HepG2 (cell line): ENCODE results near the gene ABHD4. TPM values are rescaled to one million over a fixed set of nuclear protein-coding genes. Genes with fewer than 3 reads are reported as not detected.

Experiments used
- CBFB ChIP-seq: sonication (generic); formaldehyde crosslinking; IDR thresholded peaks from 2 replicates; pipeline ENCODE4 v1.4.0; 2020; ENCODE audit warnings: missing genetic modification reagents
- GABPA ChIP-seq, 2 experiments: IDR thresholded peaks; 2 replicates each; pipeline ENCODE4 v1.6.1; 2011 to 2016; ENCODE audit warnings: low read depth in 2 of 2, low read length in 1 of 2, missing biosample characterization in 1 of 2, missing genetic modification characterization in 1 of 2
- GATAD1 ChIP-seq: IDR thresholded peaks from 2 replicates; pipeline ENCODE4 v1.6.1; 2016; ENCODE audit warnings: missing genetic modification reagents, missing compliant biosample characterization
- PCBP2 ChIP-seq: fragments of 200-400 bp; formaldehyde crosslinking; optimal IDR thresholded peaks from 2 replicates; pipeline ENCODE3; 2018; ENCODE audit warnings: low read length, low read depth; ENCODE audit not compliant: poor library complexity, severe bottlenecking
- SOX6 ChIP-seq, 2 experiments: fragments of 450-650 bp in 1 of 2; sonication (generic) in 1 of 2; formaldehyde crosslinking in 1 of 2; IDR thresholded peaks; 2 replicates each; pipeline versions ENCODE4 v1.4.0 to v1.6.1; 2017 to 2020; ENCODE audit warnings: antibody characterized with exemption in 1 of 2, mild to moderate bottlenecking in 1 of 2, missing genetic modification reagents in 1 of 2
- TOPORS ChIP-seq: sonication (generic); formaldehyde crosslinking; IDR thresholded peaks from 2 replicates; pipeline ENCODE4 v1.8.0; 2023; ENCODE audit warnings: mild to moderate bottlenecking, missing genetic modification reagents
- ZMYM2 ChIP-seq: sonication (generic); formaldehyde crosslinking; IDR thresholded peaks from 2 replicates; pipeline ENCODE4 v1.8.0; 2022; ENCODE audit warnings: mild to moderate bottlenecking, missing genetic modification reagents
- ZNF124 ChIP-seq: sonication (generic); formaldehyde crosslinking; IDR thresholded peaks from 2 replicates; pipeline ENCODE4 v1.4.0; 2020; ENCODE audit warnings: missing genetic modification reagents
- ZNF207 ChIP-seq: fragments of 450-650 bp; IDR thresholded peaks from 2 replicates; pipeline ENCODE4 v1.6.1; 2016; ENCODE audit warnings: antibody characterized with exemption, borderline replicate concordance
- ZNF562 ChIP-seq: sonication (generic); formaldehyde crosslinking; IDR thresholded peaks from 2 replicates; pipeline ENCODE4 v1.8.0; 2022; ENCODE audit warnings: missing genetic modification reagents, borderline replicate concordance
- ZNF652 ChIP-seq: IDR thresholded peaks from 2 replicates; pipeline ENCODE4 v1.6.1; 2016; ENCODE audit warnings: low read depth, borderline replicate concordance
- ZNF775 ChIP-seq: sonication (generic); formaldehyde crosslinking; IDR thresholded peaks from 2 replicates; pipeline ENCODE4 v1.4.0; 2020; ENCODE audit warnings: missing genetic modification reagents, mild to moderate bottlenecking, moderate library complexity, borderline replicate concordance
- polyA plus RNA-seq, 8 experiments: library from polyadenylated mRNA; depleted of rRNA in 3 of 8; stranded (reverse) in 7 of 8; unstranded in 1 of 8; fragments of >200 nt; fragmentation: Illumina TruSeq in 4 of 8; extraction: Trizol in 4 of 8; gene quantifications; 2 replicates each; pipeline versions ENCODE4 v1.2.1 to v1.2.3, GENCODE V29; 2011 to 2016; ENCODE audit warnings: low read depth in 4 of 8, missing spikeins in 1 of 8, mixed read lengths in 1 of 8; ENCODE audit not compliant: insufficient read depth in 1 of 8
- total RNA-seq, 5 experiments: library from RNA; depleted of rRNA; stranded (reverse); fragments of >200 nt; fragmentation: Illumina TruSeq; extraction: Trizol; gene quantifications; 2 replicates each; pipeline ENCODE4 v1.2.3, GENCODE V29; 2016; ENCODE audit warnings: low read depth in 1 of 5
- TF ChIP-seq, protein P1 (sequence below): sonication (generic); formaldehyde crosslinking; IDR thresholded peaks from 2 replicates; pipeline ENCODE4 v1.4.0; 2020; ENCODE audit warnings: missing genetic modification reagents
- TF ChIP-seq, protein P2 (sequence below): sonication (generic); formaldehyde crosslinking; IDR thresholded peaks from 2 replicates; pipeline ENCODE4 v1.8.0; 2022; ENCODE audit warnings: missing genetic modification reagents, mild to moderate bottlenecking, moderate library complexity, borderline replicate concordance
- TF ChIP-seq, protein P3 (sequence below): sonication (generic); formaldehyde crosslinking; IDR thresholded peaks from 2 replicates; pipeline ENCODE4 v1.5.0; 2020; ENCODE audit warnings: mild to moderate bottlenecking, missing genetic modification reagents, borderline replicate concordance
- TF ChIP-seq, protein P4 (sequence below): sonication (generic); formaldehyde crosslinking; IDR thresholded peaks from 2 replicates; pipeline ENCODE4 v1.4.0; 2020; ENCODE audit warnings: missing genetic modification reagents
- TF ChIP-seq, protein P5 (sequence below): IDR thresholded peaks from 2 replicates; pipeline ENCODE4 v1.6.1; 2016; ENCODE audit warnings: low read depth, borderline replicate concordance

ABHD4 gene
- total and polyA plus RNA-seq, 2 of the 13 experiments (the other 11 are each of a cell fraction or from before 2014, with no cell fraction given) = 16.1 to 47.5 TPM

DNA sequence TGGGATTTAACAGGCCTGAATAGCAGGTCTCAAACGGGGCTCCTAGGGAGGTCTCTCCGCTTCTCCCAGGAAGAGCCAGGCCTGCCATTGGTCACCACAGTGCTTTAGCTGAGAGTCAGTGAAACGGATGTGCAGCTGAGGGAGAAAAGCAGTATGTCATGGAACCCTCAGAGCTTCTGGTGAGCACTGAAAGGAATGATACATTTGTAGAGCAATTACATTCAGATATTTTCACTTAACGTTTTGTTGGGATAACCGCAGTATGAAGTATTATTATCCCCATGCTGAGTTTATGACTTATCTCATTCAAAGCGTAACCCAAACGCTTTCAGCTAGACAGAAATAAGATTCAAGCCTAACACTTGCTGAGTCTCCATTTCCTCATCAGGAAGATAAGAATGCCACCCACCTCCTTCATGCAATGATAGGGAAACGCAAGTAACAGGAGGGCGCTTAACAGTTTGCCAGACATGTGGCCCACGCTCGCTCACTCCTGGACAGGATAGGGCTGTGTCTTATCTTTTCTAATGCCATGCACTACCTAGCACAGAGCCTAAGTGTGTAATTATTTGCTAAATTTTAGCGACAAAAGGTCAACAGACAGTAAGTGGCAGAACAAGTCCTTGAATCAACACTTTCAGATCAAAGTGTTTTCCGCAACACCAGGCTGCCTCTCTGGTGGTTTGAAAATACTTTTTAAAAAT is 37.3 kb upstream of the ABHD4 start (continued):
- TF ChIP-seq, protein P1, sequence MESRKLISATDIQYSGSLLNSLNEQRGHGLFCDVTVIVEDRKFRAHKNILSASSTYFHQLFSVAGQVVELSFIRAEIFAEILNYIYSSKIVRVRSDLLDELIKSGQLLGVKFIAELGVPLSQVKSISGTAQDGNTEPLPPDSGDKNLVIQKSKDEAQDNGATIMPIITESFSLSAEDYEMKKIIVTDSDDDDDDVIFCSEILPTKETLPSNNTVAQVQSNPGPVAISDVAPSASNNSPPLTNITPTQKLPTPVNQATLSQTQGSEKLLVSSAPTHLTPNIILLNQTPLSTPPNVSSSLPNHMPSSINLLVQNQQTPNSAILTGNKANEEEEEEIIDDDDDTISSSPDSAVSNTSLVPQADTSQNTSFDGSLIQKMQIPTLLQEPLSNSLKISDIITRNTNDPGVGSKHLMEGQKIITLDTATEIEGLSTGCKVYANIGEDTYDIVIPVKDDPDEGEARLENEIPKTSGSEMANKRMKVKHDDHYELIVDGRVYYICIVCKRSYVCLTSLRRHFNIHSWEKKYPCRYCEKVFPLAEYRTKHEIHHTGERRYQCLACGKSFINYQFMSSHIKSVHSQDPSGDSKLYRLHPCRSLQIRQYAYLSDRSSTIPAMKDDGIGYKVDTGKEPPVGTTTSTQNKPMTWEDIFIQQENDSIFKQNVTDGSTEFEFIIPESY (CRISPR knock-in tag) = peak; percentile 78
- TF ChIP-seq SOX6 (IDR thresholded peaks at IDR 0.05) (no peak), SOX6 (CRISPR knock-in tag; IDR thresholded peaks at IDR 0.05) (peak; percentile 94), ZNF562 (CRISPR knock-in tag) (no peak), TOPORS (CRISPR knock-in tag) (0 out of 2 replicates have a peak, but pooled peaks have one; percentile 76), PCBP2 (no peak), ZMYM2 (CRISPR knock-in tag) (0 out of 2 replicates have a peak, but pooled peaks have one; percentile 42), ZNF652 (peak; percentile 58; the same call in 1 of the 2 replicates), ZNF124 (peak; percentile 74), ZNF775 (CRISPR knock-in tag) (no peak), CBFB (CRISPR knock-in tag) (0 out of 2 replicates have a peak, but pooled peaks have one; percentile 40), ZNF207 (no peak), GABPA (IDR thresholded peaks at IDR 0.05; ENCODE audit: low read depth, low read length) (no peak), GABPA (CRISPR knock-in tag; IDR thresholded peaks at IDR 0.05; ENCODE audit: low read depth) (peak; percentile 45; the same call in 1 of the 2 replicates), GATAD1 (CRISPR knock-in tag) (0 out of 2 replicates have a peak, but pooled peaks have one; percentile 32)
- TF ChIP-seq, protein P2, sequence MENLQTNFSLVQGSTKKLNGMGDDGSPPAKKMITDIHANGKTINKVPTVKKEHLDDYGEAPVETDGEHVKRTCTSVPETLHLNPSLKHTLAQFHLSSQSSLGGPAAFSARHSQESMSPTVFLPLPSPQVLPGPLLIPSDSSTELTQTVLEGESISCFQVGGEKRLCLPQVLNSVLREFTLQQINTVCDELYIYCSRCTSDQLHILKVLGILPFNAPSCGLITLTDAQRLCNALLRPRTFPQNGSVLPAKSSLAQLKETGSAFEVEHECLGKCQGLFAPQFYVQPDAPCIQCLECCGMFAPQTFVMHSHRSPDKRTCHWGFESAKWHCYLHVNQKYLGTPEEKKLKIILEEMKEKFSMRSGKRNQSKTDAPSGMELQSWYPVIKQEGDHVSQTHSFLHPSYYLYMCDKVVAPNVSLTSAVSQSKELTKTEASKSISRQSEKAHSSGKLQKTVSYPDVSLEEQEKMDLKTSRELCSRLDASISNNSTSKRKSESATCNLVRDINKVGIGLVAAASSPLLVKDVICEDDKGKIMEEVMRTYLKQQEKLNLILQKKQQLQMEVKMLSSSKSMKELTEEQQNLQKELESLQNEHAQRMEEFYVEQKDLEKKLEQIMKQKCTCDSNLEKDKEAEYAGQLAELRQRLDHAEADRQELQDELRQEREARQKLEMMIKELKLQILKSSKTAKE (CRISPR knock-in tag) = peak; percentile 78; the same call in 1 of the 2 replicates
- TF ChIP-seq, protein P3, sequence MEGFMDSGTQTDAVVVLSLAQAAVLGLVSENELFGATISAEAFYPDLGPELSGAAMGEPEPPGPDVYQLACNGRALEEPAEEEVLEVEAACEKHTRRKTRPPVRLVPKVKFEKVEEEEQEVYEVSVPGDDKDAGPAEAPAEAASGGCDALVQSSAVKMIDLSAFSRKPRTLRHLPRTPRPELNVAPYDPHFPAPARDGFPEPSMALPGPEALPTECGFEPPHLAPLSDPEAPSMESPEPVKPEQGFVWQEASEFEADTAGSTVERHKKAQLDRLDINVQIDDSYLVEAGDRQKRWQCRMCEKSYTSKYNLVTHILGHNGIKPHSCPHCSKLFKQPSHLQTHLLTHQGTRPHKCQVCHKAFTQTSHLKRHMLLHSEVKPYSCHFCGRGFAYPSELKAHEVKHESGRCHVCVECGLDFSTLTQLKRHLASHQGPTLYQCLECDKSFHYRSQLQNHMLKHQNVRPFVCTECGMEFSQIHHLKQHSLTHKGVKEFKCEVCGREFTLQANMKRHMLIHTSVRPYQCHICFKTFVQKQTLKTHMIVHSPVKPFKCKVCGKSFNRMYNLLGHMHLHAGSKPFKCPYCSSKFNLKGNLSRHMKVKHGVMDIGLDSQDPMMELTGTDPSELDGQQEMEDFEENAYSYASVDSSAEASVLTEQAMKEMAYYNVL (CRISPR knock-in tag) = peak; percentile 82
- TF ChIP-seq, protein P4, sequence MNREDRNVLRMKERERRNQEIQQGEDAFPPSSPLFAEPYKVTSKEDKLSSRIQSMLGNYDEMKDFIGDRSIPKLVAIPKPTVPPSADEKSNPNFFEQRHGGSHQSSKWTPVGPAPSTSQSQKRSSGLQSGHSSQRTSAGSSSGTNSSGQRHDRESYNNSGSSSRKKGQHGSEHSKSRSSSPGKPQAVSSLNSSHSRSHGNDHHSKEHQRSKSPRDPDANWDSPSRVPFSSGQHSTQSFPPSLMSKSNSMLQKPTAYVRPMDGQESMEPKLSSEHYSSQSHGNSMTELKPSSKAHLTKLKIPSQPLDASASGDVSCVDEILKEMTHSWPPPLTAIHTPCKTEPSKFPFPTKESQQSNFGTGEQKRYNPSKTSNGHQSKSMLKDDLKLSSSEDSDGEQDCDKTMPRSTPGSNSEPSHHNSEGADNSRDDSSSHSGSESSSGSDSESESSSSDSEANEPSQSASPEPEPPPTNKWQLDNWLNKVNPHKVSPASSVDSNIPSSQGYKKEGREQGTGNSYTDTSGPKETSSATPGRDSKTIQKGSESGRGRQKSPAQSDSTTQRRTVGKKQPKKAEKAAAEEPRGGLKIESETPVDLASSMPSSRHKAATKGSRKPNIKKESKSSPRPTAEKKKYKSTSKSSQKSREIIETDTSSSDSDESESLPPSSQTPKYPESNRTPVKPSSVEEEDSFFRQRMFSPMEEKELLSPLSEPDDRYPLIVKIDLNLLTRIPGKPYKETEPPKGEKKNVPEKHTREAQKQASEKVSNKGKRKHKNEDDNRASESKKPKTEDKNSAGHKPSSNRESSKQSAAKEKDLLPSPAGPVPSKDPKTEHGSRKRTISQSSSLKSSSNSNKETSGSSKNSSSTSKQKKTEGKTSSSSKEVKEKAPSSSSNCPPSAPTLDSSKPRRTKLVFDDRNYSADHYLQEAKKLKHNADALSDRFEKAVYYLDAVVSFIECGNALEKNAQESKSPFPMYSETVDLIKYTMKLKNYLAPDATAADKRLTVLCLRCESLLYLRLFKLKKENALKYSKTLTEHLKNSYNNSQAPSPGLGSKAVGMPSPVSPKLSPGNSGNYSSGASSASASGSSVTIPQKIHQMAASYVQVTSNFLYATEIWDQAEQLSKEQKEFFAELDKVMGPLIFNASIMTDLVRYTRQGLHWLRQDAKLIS (CRISPR knock-in tag) = 0 out of 2 replicates have a peak, but pooled peaks have one; percentile 14
- TF ChIP-seq, protein P5, sequence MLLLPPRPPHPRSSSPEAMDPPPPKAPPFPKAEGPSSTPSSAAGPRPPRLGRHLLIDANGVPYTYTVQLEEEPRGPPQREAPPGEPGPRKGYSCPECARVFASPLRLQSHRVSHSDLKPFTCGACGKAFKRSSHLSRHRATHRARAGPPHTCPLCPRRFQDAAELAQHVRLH (CRISPR knock-in tag) = 0 out of 2 replicates have a peak, but pooled peaks have one; percentile 70
